Right lobe of liver (tissue), 6 donors: ENCODE data around the gene CLCN7. TPM values are rescaled to one million over a fixed set of nuclear protein-coding genes. Genes with fewer than 3 reads are reported as not detected.
"Not testable (repeated sequence)": the region's sequence is repeated elsewhere in the genome, so short reads cannot be mapped to it uniquely, and the experiment has no call there.

ENCODE experiments used
- ATAC-seq, 4 donors: fragments of 200-7000 bp; cut with Tn5 transposase; one replicate each; pipeline ENCODE4 v1.9.1; 2020; ENCODE audit warnings: mild to moderate bottlenecking in 4 of 4, moderate library complexity in 4 of 4
- DNase-seq, 3 donors: peaks; one replicate each; pipeline ENCODE4 v3.0.0-alpha.2; 2020
- H3K27ac ChIP-seq, 3 donors: fragments of 200-600 bp; one replicate each; pipeline ENCODE4 v1.8.0; 2022
- H3K27me3 ChIP-seq, 2 donors: fragments of 200-600 bp; one replicate each; pipeline ENCODE4 v1.8.0; 2022
- H3K36me3 ChIP-seq, 4 donors: fragments of 200-600 bp; sonication (generic) in 1 of 4; one replicate each; pipeline versions ENCODE4 v1.5.1 to v1.8.0; 2017 to 2022; ENCODE audit warnings: control low read depth in 1 of 4
- H3K4me1 ChIP-seq, 4 donors: fragments of 200-600 bp; sonication (generic) in 1 of 4; one replicate each; pipeline versions ENCODE4 v1.5.1 to v1.8.0; 2017 to 2022; ENCODE audit warnings: control low read depth in 1 of 4
- H3K4me3 ChIP-seq, 3 donors: fragments of 200-600 bp; one replicate each; pipeline ENCODE4 v1.8.0; 2022
- H3K9me3 ChIP-seq, 4 donors: fragments of 200-600 bp; sonication (generic) in 1 of 4; one replicate each; pipeline versions ENCODE4 v1.5.1 to v1.8.0; 2017 to 2022; ENCODE audit warnings: control low read depth in 1 of 4
- CTCF ChIP-seq, 4 donors: fragments of 200-600 bp in 3 of 4; fragments of 450-650 bp in 1 of 4; IDR thresholded peaks; one replicate each; pipeline versions ENCODE4 v1.5.1 to v1.8.0; 2016 to 2022; ENCODE audit warnings: antibody characterized with exemption in 4 of 4, mild to moderate bottlenecking in 2 of 4
- POLR2A ChIP-seq: fragments of 450-650 bp; IDR thresholded peaks from one replicate; pipeline ENCODE4 v1.6.1; 2017; ENCODE audit warnings: antibody characterized with exemption, mild to moderate bottlenecking
- WGBS: methylation state at CpG from one replicate; pipeline ENCODE4 v1.1.6; 2018; ENCODE audit warnings: low coverage, low lambda C conversion rate; ENCODE audit not compliant: insufficient coverage; ENCODE audit errors: missing lambda C conversion rate; 5-methylcytosine and 5-hydroxymethylcytosine counted together
- intact Hi-C, 2 donors: fragments of 100-400 bp; cut with DNase I; formaldehyde crosslinking; loops; one replicate each; pipeline versions ENCODE4 v1.11.2 to v1.14.1; 2022
- total RNA-seq, 6 experiments: library from RNA; depleted of rRNA in 2 of 6; stranded (reverse); fragments of >200 nt in 2 of 6; fragmentation: NEBNext Ultra II Directional in 3 of 6; extraction: Animal tissue kit (Norgen Biotek cat#: 25700) in 3 of 6; gene quantifications; one replicate each; pipeline versions ENCODE4 v1.1.0 to v1.2.4, GENCODE V29; 2016 to 2023
- donor health status: DM: no; HTN: yes; CAD: no.
- donor health status: DM: no; HTN: no; CAD: no.
- donor health status: DM: no; HTN: no; CAD: no.
- donor health status: DM: no; HTN: yes; CAD: no.
- donor health status: DM: no; HTN: yes; CAD: no.

CLCN7 gene
- total RNA-seq, 6 experiments from 2014 or later = 36.0 to 50.8 (median 40.8) TPM

GRCh38 chr16:1471569-1472194 lies 3.1 kb downstream of the CLCN7 start:
- DNase-seq (no peak), ATAC-seq (peak in 1 of 4 donors; percentile 9)
- H3K4me3 ChIP-seq = no peak overlapping the region
- TF ChIP-seq POLR2A (no peak), CTCF (IDR thresholded peaks at IDR 0.05) (no peak)
- intact Hi-C loops = no loop called here
- H3K4me1 ChIP-seq = peaks cover 0 to 18% (median 3%) of the 10 kb centered on the region in 4 donors
- no peak overlapping the region for H3K27ac ChIP-seq
- H3K36me3 ChIP-seq = no peaks in the 10 kb centered on the region
- no peaks in the 10 kb centered on the region for H3K9me3 ChIP-seq
- H3K27me3 ChIP-seq = no peaks in the 10 kb centered on the region
- WGBS = 64% methylated on average over 7 of the region's 26 CpGs

GRCh38 chr16:1470481-1471251 lies 4.2 kb downstream of the CLCN7 start:
- 80% methylated on average over 1 of the region's 14 CpGs for WGBS
- Histone ChIP-seq H3K36me3 (no peaks in the 10 kb centered on the region), H3K27me3 (no peaks in the 10 kb centered on the region), H3K9me3 (no peaks in the 10 kb centered on the region), H3K4me3 (no peak overlapping the region), H3K27ac (peak overlapping the region in 2 of 3 donors; percentile 19 to 40), H3K4me1 (peaks cover 0 to 14% (median 3%) of the 10 kb centered on the region in 4 donors)
- TF ChIP-seq POLR2A (no peak), CTCF (IDR thresholded peaks at IDR 0.05) (no peak)
- intact Hi-C loops = no loop called here
- peak in 3 of 4 donors; percentile 45 to 69 (median 57) for ATAC-seq
- DNase-seq = peak in 1 of 3 donors; percentile 52

GRCh38 chr16:1469693-1470201 lies 5.1 kb downstream of the CLCN7 start:
- Histone ChIP-seq H3K4me1 (peaks cover 0 to 10% (median 3%) of the 10 kb centered on the region in 4 donors), H3K27ac (peak overlapping the region in 2 of 3 donors; percentile 19 to 40), H3K9me3 (no peaks in the 10 kb centered on the region), H3K36me3 (no peaks in the 10 kb centered on the region), H3K27me3 (no peaks in the 10 kb centered on the region), H3K4me3 (no peak overlapping the region)
- DNase-seq (no peak), ATAC-seq (peak in 3 of 4 donors; percentile 26 to 59 (median 41))
- TF ChIP-seq CTCF (IDR thresholded peaks at IDR 0.05) (no peak), POLR2A (no peak)
- intact Hi-C loops = no loop called here
- WGBS = 59% methylated on average over 7 of the region's 20 CpGs

- H3K27me3 ChIP-seq, H3K27ac ChIP-seq, H3K36me3 ChIP-seq, ATAC-seq, DNase-seq, H3K9me3 ChIP-seq, H3K4me3 ChIP-seq, intact Hi-C loops, H3K4me1 ChIP-seq: not testable (repeated sequence)
- WGBS = 64% methylated on average over 5 of the region's 5 CpGs
Observed at GRCh38 chr16:1469141-1469540, 5.7 kb downstream of the CLCN7 start.

- no peaks in the 10 kb centered on the region for H3K9me3 ChIP-seq
- ATAC-seq = no peak
Observed at GRCh38 chr16:1468426-1468810, 6.4 kb downstream of the CLCN7 start.

More at GRCh38 chr16:1468426-1468810, 6.4 kb downstream of the CLCN7 start:
- H3K27me3 ChIP-seq = no peaks in the 10 kb centered on the region
- H3K4me1 ChIP-seq = peaks cover 0 to 2% (median 0%) of the 10 kb centered on the region in 4 donors
- no peak overlapping the region for H3K4me3 ChIP-seq
- no peak overlapping the region for H3K27ac ChIP-seq
- no peak for TF ChIP-seq CTCF (IDR thresholded peaks at IDR 0.05)
- TF ChIP-seq POLR2A = no peak
- WGBS = 92% methylated on average over 13 of the region's 22 CpGs
- DNase-seq = no peak
- intact Hi-C loops = no loop called here
- no peaks in the 10 kb centered on the region for H3K36me3 ChIP-seq
